Hepatocyte (in vitro differentiated cells): ENCODE results near the gene XYLB.

Source experiments
- CTCF ChIP-seq: fragments of 200-600 bp; sonication (generic); IDR thresholded peaks from 2 replicates; pipeline ENCODE4 v1.5.1; 2016; ENCODE audit warnings: antibody characterized with exemption, mild to moderate bottlenecking; ENCODE audit not compliant: poor library complexity
- EZH2 ChIP-seq: fragments of 200-600 bp; sonication (generic); IDR thresholded peaks from 2 replicates; pipeline ENCODE4 v1.6.1; 2016; ENCODE audit warnings: antibody characterized with exemption, mild to moderate bottlenecking, borderline replicate concordance

- TF ChIP-seq CTCF (no peak), EZH2 (no peak)
Observed at GRCh38 chr3:38349684-38350359, 3.2 kb downstream of the XYLB start.
